SK-N-SH (cell line): Measurements from ENCODE around the gene CALM1. TPM values are rescaled to one million over a fixed set of nuclear protein-coding genes. Genes with fewer than 3 reads are reported as not detected.

ENCODE experiments used
- CTCF ChIA-PET: fragments of 300-600, 350-600 bp; formaldehyde crosslinking; extraction: SDS; loops from one replicate; lab custom pipeline; 2021; lab: Yijun Ruan, JAX
- POLR2A ChIA-PET: fragments of 350-600 bp; sonication (Branson Sonifier 250); formaldehyde crosslinking; extraction: SDS; loops from one replicate; lab custom pipeline; 2020; ENCODE audit warnings: antibody characterized with exemption, inconsistent platforms; lab: Yijun Ruan, JAX
- DNase-seq: peaks from one replicate; pipeline ENCODE4 v3.0.0; 2012
- H2AFZ ChIP-seq: fragments of 200-600 bp; sonication (generic); 2 replicates; pipeline ENCODE4 v1.8.1; 2016; ENCODE audit warnings: antibody characterized with exemption, mild to moderate bottlenecking, low read depth
- H3F3A ChIP-seq: fragments of 200-600 bp; sonication (generic); replicated peaks from 2 replicates; pipeline ENCODE3; 2016; ENCODE audit warnings: antibody characterized with exemption, mild to moderate bottlenecking; ENCODE audit not compliant: insufficient read depth
- H3K27ac ChIP-seq, 2 experiments: fragments of 200-500 bp in 1 of 2; fragments of 200-600 bp in 1 of 2; sonication (Bioruptor generic) in 1 of 2; sonication (generic), shearing (Covaris generic) in 1 of 2; 2 replicates each; pipeline versions ENCODE4 v1.5.1 to v1.6.1; 2014 to 2016; ENCODE audit warnings: low read depth in 2 of 2, inconsistent platforms in 1 of 2, low read length in 1 of 2, mild to moderate bottlenecking in 1 of 2, mixed read lengths in 1 of 2
- H3K27me3 ChIP-seq: fragments of 200-600 bp; sonication (generic), shearing (Covaris generic); 2 replicates; pipeline ENCODE4 v1.6.1; 2016; ENCODE audit warnings: mixed run types; ENCODE audit not compliant: insufficient read depth
- H3K36me3 ChIP-seq, 2 experiments: fragments of 200-500 bp in 1 of 2; fragments of 200-600 bp in 1 of 2; sonication (Bioruptor generic) in 1 of 2; sonication (generic) in 1 of 2; replicated peaks in 1 of 2; 2 replicates each; pipeline versions ENCODE3 to v1.5.1; 2014 to 2016; ENCODE audit warnings: low read length in 1 of 2, mild to moderate bottlenecking in 1 of 2; ENCODE audit not compliant: insufficient read depth in 2 of 2, control insufficient read depth in 1 of 2
- H3K4me1 ChIP-seq, 2 experiments: fragments of 200-500 bp in 1 of 2; fragments of 200-600 bp in 1 of 2; sonication (Bioruptor generic) in 1 of 2; sonication (generic), shearing (Covaris generic) in 1 of 2; 2 replicates each; pipeline versions ENCODE4 v1.5.1 to v1.6.1; 2014 to 2016; ENCODE audit warnings: low read depth in 1 of 2, low read length in 1 of 2, mixed run types in 1 of 2; ENCODE audit not compliant: insufficient read depth in 2 of 2, control insufficient read depth in 1 of 2
- H3K4me2 ChIP-seq: fragments of 200-600 bp; sonication (generic), shearing (Covaris generic); 2 replicates; pipeline ENCODE4 v1.6.1; 2017; ENCODE audit warnings: mixed run types
- H3K4me3 ChIP-seq, 2 experiments: fragments of 200-500 bp in 1 of 2; fragments of 200-600 bp in 1 of 2; sonication (Bioruptor generic) in 1 of 2; sonication (generic), shearing (Covaris generic) in 1 of 2; 2 replicates each; pipeline versions ENCODE4 v1.5.1 to v1.8.1; 2014 to 2016; ENCODE audit warnings: low read depth in 2 of 2, inconsistent platforms in 1 of 2, low read length in 1 of 2, mild to moderate bottlenecking in 1 of 2, mixed read lengths in 1 of 2, moderate library complexity in 1 of 2
- H3K79me2 ChIP-seq: fragments of 200-600 bp; sonication (generic); 2 replicates; pipeline ENCODE4 v1.8.1; 2017; ENCODE audit warnings: mild to moderate bottlenecking; ENCODE audit not compliant: insufficient read depth
- H3K9ac ChIP-seq: fragments of 200-600 bp; sonication (generic); 2 replicates; pipeline ENCODE4 v1.6.1; 2017; ENCODE audit warnings: mixed run types
- H3K9me2 ChIP-seq: fragments of 200-600 bp; sonication (generic); 2 replicates; pipeline ENCODE4 v1.6.1; 2017; ENCODE audit warnings: mixed run types
- H3K9me3 ChIP-seq: fragments of 200-600 bp; sonication (generic); 2 replicates; pipeline ENCODE4 v1.6.1; 2017; ENCODE audit warnings: mixed run types, mild to moderate bottlenecking, moderate library complexity
- H4K20me1 ChIP-seq: fragments of 200-600 bp; sonication (generic); 2 replicates; pipeline ENCODE4 v1.6.1; 2017; ENCODE audit warnings: mild to moderate bottlenecking, mixed run types; ENCODE audit not compliant: insufficient read depth
- ELF1 ChIP-seq: IDR thresholded peaks from 2 replicates; pipeline ENCODE4 v1.4.0; 2012
- EZH2phosphoT487 ChIP-seq: fragments of 200-600 bp; sonication (generic); IDR thresholded peaks from 2 replicates; pipeline ENCODE4 v1.6.1; 2017; ENCODE audit warnings: low read depth, mixed run types, mild to moderate bottlenecking, antibody characterized with exemption, moderate library complexity, borderline replicate concordance
- FOXJ3 ChIP-seq: sonication (generic); formaldehyde crosslinking; IDR thresholded peaks from 2 replicates; pipeline ENCODE4 v1.5.1; 2020; ENCODE audit warnings: mild to moderate bottlenecking, missing genetic modification reagents
- FOXM1 ChIP-seq: IDR thresholded peaks from 2 replicates; pipeline ENCODE4 v1.4.0; 2012; ENCODE audit warnings: low read depth, mild to moderate bottlenecking
- IRF3 ChIP-seq: fragments of 150-350 bp; IDR thresholded peaks from 2 replicates; pipeline ENCODE4 v1.6.1; 2016; ENCODE audit warnings: mild to moderate bottlenecking, low read depth, low read length
- JUND ChIP-seq: IDR thresholded peaks from 2 replicates; pipeline ENCODE4 v1.4.0; 2012
- MAX ChIP-seq: IDR thresholded peaks from 2 replicates; pipeline ENCODE4 v1.4.0; 2012; ENCODE audit warnings: low read depth
- MXI1 ChIP-seq: IDR thresholded peaks from 2 replicates; pipeline ENCODE4 v1.6.1; 2012; ENCODE audit warnings: mild to moderate bottlenecking, low read depth, low read length, improper control_type of control experiment
- NFIC ChIP-seq: IDR thresholded peaks from 2 replicates; pipeline ENCODE4 v1.4.0; 2012; ENCODE audit warnings: borderline replicate concordance
- PBX3 ChIP-seq: IDR thresholded peaks from 2 replicates; pipeline ENCODE4; 2012
- REST ChIP-seq: IDR thresholded peaks from 2 replicates; pipeline ENCODE4 v1.6.1; 2012; ENCODE audit warnings: mild to moderate bottlenecking, low read depth, low read length, moderate library complexity
- SIN3A ChIP-seq: IDR thresholded peaks from 2 replicates; pipeline ENCODE4 v1.6.1; 2012; ENCODE audit warnings: low read depth, mild to moderate bottlenecking, low read length, moderate library complexity, borderline replicate concordance
- TAF1 ChIP-seq: IDR thresholded peaks from 2 replicates; pipeline ENCODE4 v1.6.1; 2012; ENCODE audit warnings: low read depth, mild to moderate bottlenecking, low read length, moderate library complexity, borderline replicate concordance
- TCF12 ChIP-seq: IDR thresholded peaks from 2 replicates; pipeline ENCODE4 v1.4.0; 2012
- TEAD4 ChIP-seq: IDR thresholded peaks from 2 replicates; pipeline ENCODE4 v1.4.0; 2012; ENCODE audit warnings: mild to moderate bottlenecking, borderline replicate concordance; ENCODE audit not compliant: insufficient read depth
- USF1 ChIP-seq: IDR thresholded peaks from 2 replicates; pipeline ENCODE4 v1.4.0; 2012; ENCODE audit warnings: low read depth, borderline replicate concordance
- USF2 ChIP-seq: fragments of 150-350 bp; IDR thresholded peaks from 2 replicates; pipeline ENCODE4 v1.6.1; 2017; ENCODE audit warnings: antibody characterized with exemption, low read length, low read depth, borderline replicate concordance
- YY1 ChIP-seq: IDR thresholded peaks from 2 replicates; pipeline ENCODE4 v1.4.0; 2012; ENCODE audit warnings: low read depth, mild to moderate bottlenecking
- WGBS: methylation state at CpG from one replicate; pipeline ENCODE4 v1.1.6; 2017; ENCODE audit warnings: low lambda C conversion rate; 5-methylcytosine and 5-hydroxymethylcytosine counted together
- polyA plus RNA-seq, 3 experiments: library from polyadenylated mRNA; depleted of rRNA; stranded (reverse); fragments of >200 nt; gene quantifications; 2 replicates each; pipeline ENCODE4 v1.2.3, GENCODE V29; 2012

CALM1 gene
- polyA plus RNA-seq, 1 of the 3 experiments (the other 2 are of a cell fraction) = 299 TPM

- POLR2A ChIA-PET = interaction anchor here (2.1 to 3.7 kb wide), 2 partner anchors 12 to 70 kb away, joined by 9 to 36 read pairs; partner anchors contain the start of gene CALM1
- Histone ChIP-seq H3K4me1 (peaks cover 16 to 30% of the 10 kb centered on the region in 2 experiments; a peak in 2 of 4 replicates), H3K9me3 (no peaks in the 10 kb centered on the region), H3K9ac (no peak overlapping the region), H3K4me2 (no peak overlapping the region), H2AFZ (no peak overlapping the region), H4K20me1 (no peaks in the 10 kb centered on the region), H3K36me3 (no peaks in the 10 kb centered on the region), H3K27me3 (no peaks in the 10 kb centered on the region), H3K4me3 (no peak overlapping the region), H3K9me2 (no peaks in the 10 kb centered on the region), H3F3A (peaks cover 6% of the 10 kb centered on the region), H3K27ac (no peak overlapping the region), H3K79me2 (no peaks in the 10 kb centered on the region)
- no peak for TF ChIP-seq TCF12
- no peak for TF ChIP-seq FOXM1
- TF ChIP-seq MAX = no peak
- TF ChIP-seq MXI1 = no peak
- no peak for TF ChIP-seq JUND
- no peak for TF ChIP-seq IRF3
- no peak for TF ChIP-seq SIN3A
- TF ChIP-seq TEAD4 = no peak
- TF ChIP-seq PBX3 = no peak
- TF ChIP-seq EZH2phosphoT487 = no peak
- WGBS = 97% methylated on average over 3 of the region's 3 CpGs
- CTCF ChIA-PET = interaction anchor here (1.0 to 4.2 kb wide), 7 partner anchors 11 to 375 kb away, joined by 3 to 18 read pairs (median 4); no protein-coding TSS in a partner anchor
- no peak for DNase-seq
These were observed 12.3 kb upstream of the CALM1 start for GRCh38 chr14:90384543-90384911.

GRCh38 chr14:90386321-90386720 lies 10.5 kb upstream of the CALM1 start:
- H3K9me2 ChIP-seq = no peaks in the 10 kb centered on the region
- no peak overlapping the region for H3K4me2 ChIP-seq
- H3K27me3 ChIP-seq = no peaks in the 10 kb centered on the region
- H3K79me2 ChIP-seq = no peaks in the 10 kb centered on the region
- H4K20me1 ChIP-seq = no peaks in the 10 kb centered on the region
- DNase-seq = no peak
- no peak overlapping the region for H3K4me3 ChIP-seq
- POLR2A ChIA-PET = interaction anchor here (0.7 to 0.8 kb wide), 3 partner anchors 15 to 1561 kb away, joined by 3 to 6 read pairs (median 4); no protein-coding TSS in a partner anchor
- H3K4me1 ChIP-seq = peaks cover 16 to 30% of the 10 kb centered on the region in 2 experiments; a peak in 2 of 4 replicates
- CTCF ChIA-PET = interaction anchor here (0.8 to 3.3 kb wide), 3 partner anchors 9 to 308 kb away, joined by 3 to 10 read pairs (median 3); no protein-coding TSS in a partner anchor
- H3K36me3 ChIP-seq = no peaks in the 10 kb centered on the region
- no peak overlapping the region for H3K27ac ChIP-seq
- H3K9ac ChIP-seq = no peak overlapping the region
- peaks cover 6% of the 10 kb centered on the region for H3F3A ChIP-seq
- no peaks in the 10 kb centered on the region for H3K9me3 ChIP-seq
- 89% methylated on average over 2 of the region's 2 CpGs for WGBS
- H2AFZ ChIP-seq = no peak overlapping the region
- no peak for TF ChIP-seq SIN3A
- TF ChIP-seq JUND = no peak
- TF ChIP-seq MXI1 = no peak
- TF ChIP-seq REST = no peak
- no peak for TF ChIP-seq NFIC
- TF ChIP-seq USF2 = no peak
- no peak for TF ChIP-seq MAX
- TF ChIP-seq TCF12 = no peak
- no peak for TF ChIP-seq YY1
- no peak for TF ChIP-seq ELF1
- no peak for TF ChIP-seq TAF1
- no peak for TF ChIP-seq USF1
- TF ChIP-seq FOXJ3 = no peak
- TF ChIP-seq TEAD4 = no peak
- no peak for TF ChIP-seq FOXM1
